Measurements from ENCODE around the gene RUFY1.
"Not testable (repeated sequence)": the region's sequence is repeated elsewhere in the genome, so short reads cannot be mapped to it uniquely, and the experiment has no call there.

DNA sequence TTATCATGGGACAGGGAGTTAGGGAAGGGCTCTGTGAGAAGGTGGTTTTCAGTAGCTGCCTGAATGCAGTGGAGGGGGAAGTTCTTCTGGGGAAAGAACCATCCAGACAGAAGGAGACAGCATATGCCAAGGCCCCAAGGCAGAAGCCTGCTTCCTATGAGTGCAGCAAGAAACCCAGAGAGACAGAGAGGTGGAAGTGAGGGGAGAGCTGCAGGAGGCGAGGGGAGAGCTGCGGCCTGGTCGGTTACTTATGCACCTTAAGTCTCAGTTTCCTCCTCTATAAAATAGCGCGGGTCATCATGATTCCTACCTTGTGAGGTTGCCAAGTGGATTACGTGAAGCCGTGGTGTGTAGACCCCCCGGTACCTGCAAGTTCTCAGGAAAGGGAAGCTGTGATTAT is 47.9 kb upstream of the RUFY1 start:
- TF ChIP-seq TAF1, POLR2A (IDR thresholded peaks at IDR 0.05; ENCODE audit: low read depth, low read length): not testable (repeated sequence)
